GM23338 (cell line): Measurements from ENCODE around the gene CCDC124. TPM values are rescaled to one million over a fixed set of nuclear protein-coding genes. Genes with fewer than 3 reads are reported as not detected.
A peak's percentile ranks its signal among the peaks of the same experiment; 100 is the strongest.

Source experiments
- ATAC-seq: fragments of 200-7000 bp; cut with Tn5 transposase; 3 replicates; pipeline ENCODE4 v1.9.1; 2020
- DNase-seq: peaks from one replicate; pipeline ENCODE4 v3.0.0-alpha.2; 2015; ENCODE audit warnings: low spot score
- H2AFZ ChIP-seq: fragments of 200-600 bp; sonication (generic); 2 replicates; pipeline ENCODE4 v1.8.0; 2016; ENCODE audit warnings: antibody characterized with exemption, mild to moderate bottlenecking, moderate library complexity
- H3F3A ChIP-seq: fragments of 200-600 bp; sonication (generic); replicated peaks from 2 replicates; pipeline ENCODE4 v1.8.0; 2017; ENCODE audit warnings: antibody characterized with exemption, mixed run types, low read depth
- H3K27ac ChIP-seq: fragments of 200-600 bp; sonication (generic); 2 replicates; pipeline ENCODE4 v1.6.1; 2016; ENCODE audit warnings: low read depth
- H3K27me3 ChIP-seq: fragments of 200-600 bp; sonication (generic); 2 replicates; pipeline ENCODE4 v1.8.0; 2016; ENCODE audit warnings: mild to moderate bottlenecking, mixed run types, moderate library complexity; ENCODE audit not compliant: insufficient read depth
- H3K36me3 ChIP-seq: fragments of 200-600 bp; sonication (generic); 2 replicates; pipeline ENCODE4 v1.8.0; 2016; ENCODE audit warnings: mild to moderate bottlenecking; ENCODE audit not compliant: insufficient read depth
- H3K4me1 ChIP-seq: fragments of 200-600 bp; sonication (generic); 2 replicates; pipeline ENCODE4 v1.8.0; 2016; ENCODE audit warnings: mild to moderate bottlenecking, moderate library complexity; ENCODE audit not compliant: insufficient read depth
- H3K4me2 ChIP-seq: fragments of 200-600 bp; sonication (generic); 2 replicates; pipeline ENCODE4 v1.7.1; 2017; ENCODE audit warnings: mixed run types
- H3K4me3 ChIP-seq: fragments of 200-600 bp; sonication (generic); 2 replicates; pipeline ENCODE4 v1.6.1; 2016; ENCODE audit warnings: mixed run types
- H3K79me2 ChIP-seq: fragments of 200-600 bp; sonication (generic); replicated peaks from 2 replicates; pipeline ENCODE4 v1.8.0; 2017; ENCODE audit warnings: mild to moderate bottlenecking; ENCODE audit not compliant: insufficient read depth
- H3K9me2 ChIP-seq: fragments of 200-600 bp; sonication (generic); 2 replicates; pipeline ENCODE4 v1.8.0; 2017; ENCODE audit not compliant: insufficient read depth
- H4K20me1 ChIP-seq: fragments of 200-600 bp; sonication (generic); replicated peaks from 2 replicates; pipeline ENCODE4 v1.8.0; 2017; ENCODE audit warnings: mild to moderate bottlenecking; ENCODE audit not compliant: insufficient read depth
- H3K27ac Mint-ChIP-seq: 2 replicates; pipeline ENCODE4 v1.8.0; 2020; ENCODE audit warnings: inconsistent platforms, mild to moderate bottlenecking, moderate library complexity, mixed read lengths
- H3K27me3 Mint-ChIP-seq: 3 replicates; pipeline ENCODE4 v1.8.0; 2022; ENCODE audit warnings: low read depth, mild to moderate bottlenecking, moderate library complexity, mixed read lengths, inconsistent platforms; ENCODE audit not compliant: insufficient read depth, poor library complexity
- H3K36me3 Mint-ChIP-seq: 3 replicates; pipeline ENCODE4 v1.8.0; 2021; ENCODE audit warnings: low read depth, mild to moderate bottlenecking, inconsistent platforms, moderate library complexity, mixed read lengths
- H3K4me1 Mint-ChIP-seq: 3 replicates; pipeline ENCODE4 v1.8.0; 2020; ENCODE audit warnings: mild to moderate bottlenecking, inconsistent platforms, mixed read lengths
- H3K4me3 Mint-ChIP-seq: 3 replicates; pipeline ENCODE4 v1.8.0; 2021; ENCODE audit warnings: moderate library complexity, mild to moderate bottlenecking, inconsistent platforms, mixed read lengths
- H3K9me3 Mint-ChIP-seq: 3 replicates; pipeline ENCODE4 v1.8.0; 2020; ENCODE audit warnings: moderate library complexity, mild to moderate bottlenecking, inconsistent platforms, mixed read lengths
- CREB1 ChIP-seq: fragments of 250-450 bp; sonication (Bioruptor Pico); IDR thresholded peaks from 2 replicates; pipeline ENCODE4 v1.5.0; 2020; ENCODE audit warnings: low read depth, mild to moderate bottlenecking, moderate library complexity
- CTCF ChIP-seq, 2 experiments: fragments of 200-600 bp in 1 of 2; sonication (generic) in 1 of 2; conservative IDR thresholded peaks; 2 replicates each; pipeline versions ENCODE4 v1.5.1 to v1.6.1; 2016 to 2017; ENCODE audit warnings: antibody characterized with exemption in 2 of 2, low read depth in 2 of 2, mild to moderate bottlenecking in 2 of 2, moderate library complexity in 1 of 2
- ETS1 ChIP-seq: IDR thresholded peaks from 2 replicates; pipeline ENCODE4 v1.6.1; 2016; ENCODE audit warnings: antibody characterized with exemption
- EZH2 ChIP-seq: fragments of 200-600 bp; sonication (generic); IDR thresholded peaks from one replicate; pipeline ENCODE4 v1.8.0; 2017; ENCODE audit warnings: antibody characterized with exemption, mild to moderate bottlenecking, low read depth; ENCODE audit not compliant: unreplicated experiment
- EZH2phosphoT487 ChIP-seq: fragments of 200-600 bp; sonication (generic); IDR thresholded peaks from one replicate; pipeline ENCODE4 v1.8.1; 2018; ENCODE audit warnings: antibody characterized with exemption; ENCODE audit not compliant: unreplicated experiment
- JUNB ChIP-seq: IDR thresholded peaks from one replicate; pipeline ENCODE4 v1.6.1; 2016; ENCODE audit warnings: antibody characterized with exemption; ENCODE audit not compliant: unreplicated experiment
- NANOG ChIP-seq: IDR thresholded peaks from 2 replicates; pipeline ENCODE4 v1.6.1; 2016; ENCODE audit warnings: antibody characterized with exemption, borderline replicate concordance
- POLR2AphosphoS5 ChIP-seq: IDR thresholded peaks from 2 replicates; pipeline ENCODE4 v1.6.1; 2016; ENCODE audit warnings: antibody characterized with exemption, low read depth
- REST ChIP-seq: IDR thresholded peaks from one replicate; pipeline ENCODE4 v1.6.1; 2018; ENCODE audit warnings: antibody characterized with exemption; ENCODE audit not compliant: unreplicated experiment
- STAT1 ChIP-seq: IDR thresholded peaks from one replicate; pipeline ENCODE4 v1.6.1; 2016; ENCODE audit warnings: antibody characterized with exemption; ENCODE audit not compliant: unreplicated experiment
- ZNF114 ChIP-seq: fragments of 250-450 bp; sonication (Bioruptor Pico); IDR thresholded peaks from 2 replicates; pipeline ENCODE4 v1.5.0; 2020; ENCODE audit warnings: mild to moderate bottlenecking, moderate library complexity
- ZNF331 ChIP-seq: fragments of 250-450 bp; sonication (Bioruptor Pico); IDR thresholded peaks from 2 replicates; pipeline ENCODE4 v1.5.0; 2020; ENCODE audit warnings: low read depth, mild to moderate bottlenecking, moderate library complexity
- ZNF462 ChIP-seq: fragments of 250-450 bp; sonication (Bioruptor Pico); IDR thresholded peaks from 2 replicates; pipeline ENCODE4 v1.5.0; 2020; ENCODE audit warnings: mild to moderate bottlenecking, moderate library complexity
- polyA plus RNA-seq: library from polyadenylated mRNA; unstranded; fragments of >200 nt; fragmentation: Nextera tagmentation; extraction: Ambion mirVana; gene quantifications from 2 replicates; pipeline ENCODE4 v1.2.1, GENCODE V29; 2016
- total RNA-seq: library from RNA; depleted of rRNA; stranded (reverse); fragments of >200 nt; shearing (Covaris generic); gene quantifications from 2 replicates; pipeline ENCODE4 v1.2.3, GENCODE V29; 2014

CCDC124 gene
- total and polyA plus RNA-seq, 2 experiments from 2014 or later = 56.0 to 182 TPM

- H3K4me1 Mint-ChIP-seq = peaks cover 37% of the 10 kb centered on the region
Observed at GRCh38 chr19:17949956-17950309, 17.1 kb downstream of the CCDC124 start.

More at GRCh38 chr19:17949956-17950309, 17.1 kb downstream of the CCDC124 start:
- Mint-ChIP-seq H3K27ac (no peak overlapping the region), H3K9me3 (no peaks in the 10 kb centered on the region), H3K36me3 (no peaks in the 10 kb centered on the region; the same call in 2 of the 3 replicates), H3K27me3 (peaks cover 77% of the 10 kb centered on the region), H3K4me3 (peak overlapping the region; percentile 76)
- peak overlapping the region; percentile 72 for H3K4me3 ChIP-seq
- H4K20me1 ChIP-seq = no peaks in the 10 kb centered on the region
- peak overlapping the region; percentile 94 for H3K4me2 ChIP-seq
- no peak for TF ChIP-seq ETS1
- no peak for TF ChIP-seq CTCF (conservative IDR thresholded peaks at IDR 0.05; ENCODE audit: low read depth in 2 of 2)
- no peak for TF ChIP-seq ZNF331
- TF ChIP-seq NANOG = no peak
- TF ChIP-seq CREB1 (CRISPR knock-in tag) = no peak
- TF ChIP-seq STAT1 = no peak
- TF ChIP-seq ZNF114 (CRISPR knock-in tag) = no peak
- TF ChIP-seq EZH2phosphoT487 = no peak
- TF ChIP-seq POLR2AphosphoS5 = no peak
- TF ChIP-seq ZNF462 (CRISPR knock-in tag) = no peak
- TF ChIP-seq REST = no peak
- no peak for TF ChIP-seq EZH2
- TF ChIP-seq JUNB = no peak
- DNase-seq (peak; percentile 77), ATAC-seq (peak; percentile 2)
- no peaks in the 10 kb centered on the region for H3K79me2 ChIP-seq
- H3K4me1 ChIP-seq = peaks cover 35% of the 10 kb centered on the region; the same call in 1 of the 2 replicates
- H3K9me2 ChIP-seq = no peaks in the 10 kb centered on the region
- H3K27me3 ChIP-seq = peaks cover 60% of the 10 kb centered on the region
- H3K36me3 ChIP-seq = no peaks in the 10 kb centered on the region
- no peak overlapping the region for H3K27ac ChIP-seq
- H2AFZ ChIP-seq = peak overlapping the region; percentile 87
- H3F3A ChIP-seq = peaks cover 22% of the 10 kb centered on the region
